GM18519 (cell line): ENCODE data around the gene ZFP62.

Experiments used
- ATAC-seq: cut with Tn5 transposase; IDR thresholded peaks from one replicate; pipeline ENCODE4 v1.9.1; 2021; ENCODE audit warnings: mild to moderate bottlenecking, moderate library complexity; ENCODE audit not compliant: unreplicated experiment, low FRiP score

Gene ZFP62

GRCh38 chr5:180813420-180813819, 47.7 kb downstream of the ZFP62 start:
- ATAC-seq: no peak

GRCh38 chr5:180811623-180812124, 49.4 kb downstream of the ZFP62 start:
- ATAC-seq: no peak

DNA sequence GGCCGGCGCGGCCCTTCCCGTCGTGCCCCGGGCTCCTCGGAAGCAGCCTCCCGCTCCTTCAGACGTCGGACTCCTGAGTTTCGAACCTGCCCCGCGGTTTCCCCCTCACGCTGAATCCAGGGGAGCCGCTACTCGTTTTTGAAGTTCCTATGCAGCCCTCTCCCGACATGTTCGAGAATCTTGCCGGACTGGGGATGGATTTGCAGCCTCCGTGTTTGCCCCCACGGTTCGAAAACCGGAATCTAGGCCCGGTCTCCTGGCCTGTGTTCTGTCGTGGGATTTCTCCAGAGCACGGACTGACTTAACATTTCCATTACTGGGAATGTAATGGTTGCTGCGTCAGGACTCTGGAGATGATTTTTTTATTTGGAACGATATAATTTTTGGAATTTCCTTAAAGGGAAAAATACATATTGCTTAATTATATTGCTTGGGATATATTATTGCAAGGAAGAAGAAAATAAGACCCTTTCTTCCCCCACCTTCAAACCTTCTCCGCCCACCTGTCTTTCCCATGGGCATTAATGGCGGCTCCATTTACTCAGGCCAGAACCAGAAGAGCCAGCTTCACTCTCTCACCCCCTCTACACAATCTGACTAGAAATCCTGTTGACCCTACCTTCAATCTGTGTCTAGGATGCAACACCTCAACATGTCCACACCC, 50.0 kb downstream of the ZFP62 start:
- ATAC-seq: no peak

DNA sequence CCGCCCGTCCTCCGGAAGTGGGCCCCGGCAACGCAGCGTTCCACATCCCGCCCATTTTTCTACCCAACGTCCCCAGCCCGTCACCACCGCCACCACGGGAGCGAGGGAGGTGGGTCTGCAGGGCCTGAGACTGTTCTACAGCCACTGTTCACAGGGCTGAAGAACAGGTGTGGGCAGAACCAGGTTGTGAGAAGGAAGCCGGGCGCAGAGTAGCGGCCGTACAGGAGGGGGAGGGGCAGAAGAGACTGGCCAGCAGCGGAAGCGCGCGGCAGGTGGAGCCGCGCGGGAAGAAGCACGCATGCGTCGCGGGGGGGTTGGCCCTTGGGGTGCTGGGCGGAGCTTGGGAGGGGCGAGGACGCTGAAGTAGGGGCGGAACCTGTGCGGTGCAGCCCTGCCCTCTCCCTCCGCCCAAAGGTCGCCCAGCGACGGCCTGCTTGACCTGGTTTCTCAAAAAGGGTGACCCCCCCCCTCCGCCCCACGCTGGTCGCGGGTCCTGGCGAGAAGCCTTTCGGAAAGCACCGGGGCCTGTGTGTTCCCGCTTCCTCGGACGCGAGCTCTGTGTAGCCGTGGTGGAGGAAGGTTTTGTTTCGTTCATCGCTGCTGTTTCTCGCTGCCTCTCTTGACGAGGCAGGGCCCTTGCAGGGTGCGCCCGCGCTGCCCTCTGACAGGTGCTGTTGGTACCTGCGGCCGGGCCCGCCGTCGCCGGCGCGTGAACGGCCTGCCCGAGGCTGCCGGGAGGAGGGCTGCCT, 50.7 kb downstream of the ZFP62 start:
- peak; percentile 39 for ATAC-seq

DNA sequence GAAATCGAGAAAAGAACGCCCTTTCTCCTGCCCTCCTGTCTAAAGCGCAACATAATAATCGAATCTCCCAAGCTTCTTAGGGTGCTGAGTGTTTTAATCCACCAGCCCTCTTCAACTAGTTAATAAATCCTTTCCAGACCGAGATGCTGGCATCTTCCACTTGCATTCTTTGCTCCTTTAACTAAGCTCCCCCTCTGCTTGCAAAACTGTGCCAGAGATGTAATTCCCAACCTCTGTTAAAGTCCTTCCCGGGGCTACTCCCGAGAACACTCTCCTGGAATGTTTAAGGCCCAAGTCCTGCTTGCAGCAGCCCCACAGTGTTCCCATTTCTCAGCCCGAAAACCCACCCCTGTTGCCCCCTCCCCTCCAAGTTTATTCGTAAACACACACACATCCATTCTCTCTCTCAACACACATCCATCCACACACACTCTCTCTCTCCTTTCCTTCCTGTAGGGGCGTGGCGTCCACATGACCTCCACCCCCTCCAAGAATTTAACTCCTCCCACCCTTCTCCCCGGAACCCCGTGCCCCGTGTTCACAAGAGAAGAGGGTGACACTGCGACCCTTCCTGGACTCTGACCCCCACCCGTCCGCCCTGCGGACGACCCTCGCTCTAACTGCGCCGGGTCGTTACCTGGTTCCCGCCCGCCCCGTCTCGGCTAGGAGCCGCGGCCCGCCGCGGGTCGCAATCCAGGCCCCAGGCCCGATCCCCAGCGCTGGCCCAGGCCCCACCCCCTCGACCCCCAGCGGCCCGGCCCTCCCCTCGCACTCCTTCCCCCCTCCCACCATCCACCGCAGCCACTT, 51.5 kb downstream of the ZFP62 start:
- peak; percentile 33 for ATAC-seq

GRCh38 chr5:180808461-180809000, 52.5 kb downstream of the ZFP62 start:
- no peak for ATAC-seq

GRCh38 chr5:180807654-180808414, 53.2 kb downstream of the ZFP62 start:
- ATAC-seq: no peak

GRCh38 chr5:180807046-180807445, 54.0 kb downstream of the ZFP62 start:
- ATAC-seq: no peak

GRCh38 chr5:180806351-180807011, 54.6 kb downstream of the ZFP62 start:
- ATAC-seq: no peak

DNA sequence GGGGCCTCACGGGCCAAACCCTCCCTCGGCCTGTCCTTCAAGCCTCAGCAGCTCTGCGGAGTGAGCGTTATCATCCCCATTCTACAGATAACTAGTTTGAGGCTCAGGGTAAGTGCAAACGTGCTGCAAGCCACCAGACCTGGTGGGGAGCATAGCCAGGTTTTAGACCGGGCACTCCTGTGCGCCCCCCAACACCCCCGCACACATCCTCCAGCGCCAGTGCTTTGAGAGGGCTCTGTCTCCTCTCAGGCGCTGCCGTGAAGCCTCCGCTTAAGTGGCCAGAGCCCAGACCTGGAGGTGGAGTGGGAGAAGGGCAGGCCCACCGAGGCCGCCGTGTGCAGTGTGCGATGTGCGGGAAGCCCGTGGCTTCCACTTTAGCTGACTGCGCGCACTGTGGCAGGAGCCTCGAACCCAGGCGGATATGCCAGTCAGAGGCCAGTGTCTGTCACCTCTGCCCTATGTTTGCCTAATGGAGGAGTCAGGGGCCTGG, 56.9 kb downstream of the ZFP62 start:
- ATAC-seq: no peak

DNA sequence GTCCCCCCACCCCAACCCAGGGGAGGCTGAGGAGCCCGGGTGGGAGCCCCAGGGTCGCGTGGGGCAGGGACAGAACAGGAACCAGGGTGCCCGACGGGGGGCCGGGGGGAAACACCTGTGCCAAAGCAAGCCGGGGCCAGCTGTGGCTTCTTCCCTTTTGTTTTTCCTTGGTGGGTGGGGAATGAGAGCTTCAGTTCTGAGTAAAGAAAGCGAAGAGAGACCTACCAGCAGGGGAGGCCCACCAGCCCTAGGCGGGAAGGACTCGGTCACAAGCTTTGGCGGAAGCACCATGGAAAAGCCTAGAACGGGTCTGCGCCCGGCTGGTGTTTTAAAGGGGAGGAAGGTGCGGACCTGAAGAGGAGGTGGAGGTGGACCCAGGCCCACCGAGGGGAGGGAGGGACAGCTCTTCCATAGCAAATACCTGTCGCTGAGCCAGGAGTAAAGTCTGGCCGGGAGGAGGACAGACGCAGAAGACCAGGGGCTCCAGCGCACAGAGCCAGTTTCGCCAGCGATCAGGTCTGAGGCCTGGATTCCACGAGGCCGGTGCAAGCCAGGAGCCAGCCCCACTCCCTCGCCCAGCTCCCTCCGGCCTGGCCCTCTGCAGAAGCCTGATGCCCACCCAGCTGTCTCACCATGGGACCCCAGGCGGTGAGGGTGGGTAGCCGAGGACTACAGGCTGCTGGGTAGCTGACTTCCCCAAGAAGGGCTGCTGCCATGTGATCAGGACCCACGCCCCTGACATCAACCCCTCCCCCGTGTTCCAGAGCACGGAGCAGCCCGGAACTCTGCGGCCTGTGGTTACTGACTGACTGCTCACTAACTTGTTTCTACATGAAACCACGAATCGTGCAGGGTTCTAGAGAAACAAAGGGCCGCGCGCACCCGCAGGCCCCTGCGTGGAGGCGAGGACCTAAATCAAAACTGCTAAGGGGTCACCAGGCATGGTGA, 57.6 kb downstream of the ZFP62 start:
- peak; percentile 38 for ATAC-seq

- no peak for ATAC-seq
Measured at GRCh38 chr5:180802325-180803180, 58.5 kb downstream of the ZFP62 start, which contains the start of gene MGAT1. Gene MGAT1, minus strand, starts transcription at chr5:180802806. Its CDS starts 9,835 bp downstream, at chr5:180792971.

DNA sequence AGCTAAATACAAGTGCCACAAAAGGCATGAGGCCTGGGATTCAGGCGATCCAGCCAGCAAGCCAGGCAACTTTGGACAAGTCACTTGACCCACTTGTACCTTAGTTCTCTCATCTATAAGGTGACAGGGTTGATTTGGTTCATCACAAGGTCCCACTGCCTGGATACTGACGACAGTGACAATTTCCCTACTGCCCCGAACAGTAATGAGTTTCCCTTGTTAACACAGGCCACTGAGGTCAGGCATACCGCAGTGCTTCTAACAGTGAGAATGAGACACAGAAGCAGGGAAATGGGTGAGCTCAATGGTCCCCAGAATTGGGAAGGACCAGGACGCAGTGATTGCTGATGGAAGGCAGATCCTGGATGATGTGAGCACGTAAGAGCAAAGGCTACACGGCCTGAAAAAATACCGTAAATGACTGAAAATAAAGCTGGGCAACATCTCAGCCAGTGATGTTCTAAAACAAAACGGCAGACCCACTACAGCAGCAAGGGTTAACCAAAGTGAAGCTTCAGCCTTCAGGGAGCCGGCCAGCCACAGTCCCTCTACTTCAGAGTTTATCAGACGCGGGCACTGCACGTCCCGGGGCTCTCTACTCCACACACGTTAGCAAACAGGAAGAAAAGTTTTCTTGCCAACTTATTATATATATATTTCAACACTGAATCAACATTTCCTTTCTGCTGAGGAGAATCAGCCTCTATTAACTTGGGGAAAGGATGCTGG, 59.3 kb downstream of the ZFP62 start:
- ATAC-seq: no peak

DNA sequence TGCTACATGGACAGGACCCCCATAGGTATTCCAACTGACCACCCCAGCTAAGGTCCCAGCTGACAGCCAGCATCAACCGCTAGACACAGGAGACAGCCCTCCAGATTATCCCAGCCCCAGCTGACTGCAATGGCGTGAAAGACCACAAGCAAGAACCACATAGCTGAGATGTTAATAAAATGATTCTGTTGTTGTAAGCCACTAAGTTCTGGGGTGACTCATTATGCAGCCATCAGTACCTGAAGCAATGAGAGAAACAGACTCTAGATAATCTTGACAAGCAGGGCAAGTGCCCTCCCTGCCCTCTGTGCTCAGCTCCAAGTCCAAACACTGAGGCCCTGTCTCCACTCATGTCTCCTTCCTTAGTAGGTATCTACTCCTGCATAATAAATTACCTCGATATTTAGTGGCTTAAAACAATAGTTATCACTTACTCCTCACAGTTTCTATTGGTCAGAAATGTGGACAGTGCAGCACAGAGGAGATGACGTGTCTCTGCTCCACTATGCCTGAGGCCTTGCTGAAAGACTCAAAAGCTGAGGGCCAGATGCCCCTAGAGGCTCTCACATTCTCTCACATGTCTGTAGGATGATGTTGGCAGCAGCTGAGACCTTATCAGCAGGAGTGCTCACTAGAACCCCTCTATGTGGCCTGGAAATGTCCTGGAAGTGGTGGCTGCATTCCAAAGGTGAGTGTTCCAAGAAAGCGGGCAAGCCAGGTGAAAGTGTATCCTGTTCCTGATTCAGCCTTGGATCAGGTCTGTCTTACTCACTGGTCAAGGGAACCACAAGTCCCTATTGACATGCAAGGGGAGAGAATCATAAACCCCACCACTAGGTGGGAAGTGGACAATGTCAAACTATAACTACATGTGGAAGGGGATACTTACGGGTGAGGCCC, 60.9 kb downstream of the ZFP62 start:
- no peak for ATAC-seq

- no peak for ATAC-seq
Measured at GRCh38 chr5:180799194-180799593, 61.9 kb downstream of the ZFP62 start.

DNA sequence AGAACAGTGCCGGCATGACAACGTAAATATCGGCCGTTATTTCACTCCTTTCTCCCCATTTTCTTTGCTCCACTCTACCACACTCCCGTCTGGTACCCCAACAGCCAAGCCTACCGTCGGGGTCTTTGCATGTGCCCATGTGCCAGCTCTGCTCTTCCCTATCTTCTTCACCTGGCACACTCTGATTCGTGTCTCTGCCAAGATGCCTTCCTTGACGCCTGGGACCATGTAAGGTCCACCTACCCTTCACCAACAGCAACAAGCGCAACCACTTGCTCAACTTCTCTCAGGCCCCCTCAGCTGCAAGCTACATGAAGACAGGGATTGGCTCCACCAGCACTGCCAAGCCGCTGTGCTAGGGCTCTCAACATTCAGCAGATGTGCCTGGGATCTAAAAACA, 62.9 kb downstream of the ZFP62 start:
- no peak for ATAC-seq
